NCI-H345 (cell line): ENCODE data around the gene KLK15.
"Not testable (repeated sequence)": the region's sequence is repeated elsewhere in the genome, so short reads cannot be mapped to it uniquely, and the experiment has no call there.

Experiments used
- DNase-seq: peaks from one replicate; lab custom pipeline; 2025; lab: John Stamatoyannopoulos, UW

The KLK15 gene

GRCh38 chr19:50796634-50797428, 36.5 kb downstream of the KLK15 start:
- DNase-seq, result no peak

GRCh38 chr19:50796128-50796633, 37.2 kb downstream of the KLK15 start:
- DNase-seq, result no peak

- DNase-seq, result no peak
These were observed 37.7 kb downstream of the KLK15 start for GRCh38 chr19:50795664-50796073.

GRCh38 chr19:50794876-50795663, 38.3 kb downstream of the KLK15 start:
- no peak for DNase-seq

GRCh38 chr19:50794074-50794875, 39.1 kb downstream of the KLK15 start:
- peak; percentile 28 for DNase-seq

GRCh38 chr19:50793558-50794065, 39.8 kb downstream of the KLK15 start:
- DNase-seq, result no peak

- DNase-seq, result no peak
These were observed 40.8 kb downstream of the KLK15 start for GRCh38 chr19:50792272-50793250.

GRCh38 chr19:50791594-50792271, 41.6 kb downstream of the KLK15 start:
- no peak for DNase-seq

- no peak for DNase-seq
These were observed 42.4 kb downstream of the KLK15 start for GRCh38 chr19:50790922-50791467.

GRCh38 chr19:50790396-50790795, 43.0 kb downstream of the KLK15 start, which contains the start of gene ACP4:
Gene ACP4 (plus strand): TSS chr19:50790415. CDS start chr19:50790415, 0 bp downstream.
- DNase-seq, result no peak

- DNase-seq, result no peak
These were observed 48.0 kb downstream of the KLK15 start for GRCh38 chr19:50785329-50785728.

GRCh38 chr19:50784710-50785109, 48.7 kb downstream of the KLK15 start:
- no peak for DNase-seq

- not testable (repeated sequence) for DNase-seq
These were observed 49.6 kb downstream of the KLK15 start for GRCh38 chr19:50783848-50784152.

GRCh38 chr19:50780753-50781435, 52.5 kb downstream of the KLK15 start:
- no peak for DNase-seq

- DNase-seq, result no peak
These were observed 53.6 kb downstream of the KLK15 start for GRCh38 chr19:50779504-50780457.

- DNase-seq, result no peak
These were observed 54.4 kb downstream of the KLK15 start for GRCh38 chr19:50778906-50779430.

GRCh38 chr19:50777830-50778303, 55.5 kb downstream of the KLK15 start:
- DNase-seq, result no peak

GRCh38 chr19:50777261-50777660, 56.1 kb downstream of the KLK15 start:
- DNase-seq, result no peak
